GM19023 (cell line): Measurements from ENCODE around the gene ANAPC5.

Source experiments
- ATAC-seq: cut with Tn5 transposase; IDR thresholded peaks from one replicate; pipeline ENCODE4 v1.9.1; 2021; ENCODE audit warnings: mild to moderate bottlenecking, moderate library complexity; ENCODE audit not compliant: unreplicated experiment

Gene ANAPC5

DNA sequence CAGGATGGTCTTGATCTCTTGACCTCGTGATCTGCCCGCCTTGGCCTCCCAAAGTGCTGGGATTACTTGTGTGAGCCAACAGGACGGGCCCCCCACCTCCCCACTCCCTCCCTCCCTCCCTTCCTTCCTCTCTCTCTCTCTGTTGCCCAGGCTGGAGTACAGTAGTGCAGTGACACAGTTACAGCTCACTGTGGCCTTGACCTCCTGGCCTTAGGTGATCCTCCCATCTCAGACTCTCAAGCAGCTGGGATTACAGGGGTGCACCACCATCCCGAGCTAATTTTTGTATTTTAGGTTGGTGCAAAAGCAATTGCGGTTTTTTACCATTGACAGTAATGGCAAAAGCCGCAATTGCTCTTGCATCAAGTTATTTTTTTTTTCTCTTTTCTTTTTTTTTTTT is 19.2 kb upstream of the ANAPC5 start:
- no peak for ATAC-seq

DNA sequence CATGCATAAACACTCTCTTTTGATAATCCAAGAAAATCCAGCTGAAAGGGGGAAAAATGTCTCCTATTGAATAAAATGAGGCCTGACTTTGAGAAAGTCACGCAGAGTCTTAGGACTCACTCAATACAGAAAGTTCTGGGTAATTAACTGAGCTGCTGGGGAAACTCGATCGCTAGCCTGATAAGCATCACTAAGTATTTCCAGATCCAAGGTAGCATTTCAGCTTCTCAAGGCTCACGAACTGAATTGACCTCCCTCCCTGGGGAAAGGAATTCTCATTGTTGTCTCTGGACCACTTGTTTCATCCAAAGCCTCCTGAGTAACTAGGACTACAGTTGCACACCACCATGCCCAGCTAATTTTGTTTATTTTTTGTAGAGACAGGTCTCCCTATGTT is 13.8 kb upstream of the ANAPC5 start:
- ATAC-seq, result no peak

DNA sequence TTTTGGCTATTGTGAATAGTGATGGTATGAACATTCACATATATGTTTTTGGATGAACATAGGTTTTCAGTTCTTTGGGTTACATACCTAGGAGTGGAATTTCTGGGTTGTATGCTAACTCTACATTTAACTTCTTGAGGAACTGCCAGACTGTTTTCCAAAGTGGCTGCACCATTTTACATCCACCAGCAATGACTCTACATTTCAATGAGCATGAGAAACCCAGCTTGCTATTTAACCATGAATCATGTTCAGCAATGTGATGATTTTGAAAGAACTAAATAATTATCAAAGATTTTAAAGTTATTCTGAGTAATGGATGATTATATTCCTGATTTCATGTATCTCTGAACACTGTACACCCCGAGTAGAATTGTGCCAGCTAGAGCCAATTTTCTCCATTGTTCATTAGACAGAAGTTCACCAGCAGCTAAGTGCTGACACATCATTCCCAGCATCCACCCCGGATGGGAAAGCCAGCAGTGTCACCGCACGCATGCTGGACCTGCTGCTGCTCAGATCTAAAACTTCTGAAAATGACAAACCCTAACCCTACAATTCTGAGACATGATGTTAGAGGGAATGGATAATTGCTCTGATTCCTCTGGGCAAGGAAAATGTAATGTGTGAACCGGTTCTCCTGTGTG is 13.3 kb upstream of the ANAPC5 start:
- ATAC-seq, result no peak

DNA sequence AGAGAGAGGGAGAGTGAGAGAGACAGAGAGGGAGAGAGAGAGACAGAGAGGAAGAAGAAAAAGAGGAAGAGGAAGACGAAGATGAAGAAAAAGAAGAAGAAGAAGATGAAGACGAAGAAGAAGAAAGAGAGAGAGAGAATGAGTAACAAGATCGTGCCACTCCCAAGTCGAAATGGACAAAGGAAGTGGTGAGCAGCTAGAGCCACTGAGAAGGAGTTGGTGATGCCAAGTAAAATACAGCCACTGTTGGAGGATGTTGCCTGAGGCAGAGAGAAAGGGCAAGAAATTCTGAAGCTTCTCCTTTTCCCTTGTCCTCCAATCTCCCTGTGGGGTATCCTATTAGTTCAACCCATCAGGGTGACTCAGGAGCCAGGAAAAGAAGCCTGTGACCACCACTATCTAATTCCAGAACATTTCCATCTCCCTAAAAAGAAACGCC is 12.5 kb upstream of the ANAPC5 start:
- no peak for ATAC-seq

DNA sequence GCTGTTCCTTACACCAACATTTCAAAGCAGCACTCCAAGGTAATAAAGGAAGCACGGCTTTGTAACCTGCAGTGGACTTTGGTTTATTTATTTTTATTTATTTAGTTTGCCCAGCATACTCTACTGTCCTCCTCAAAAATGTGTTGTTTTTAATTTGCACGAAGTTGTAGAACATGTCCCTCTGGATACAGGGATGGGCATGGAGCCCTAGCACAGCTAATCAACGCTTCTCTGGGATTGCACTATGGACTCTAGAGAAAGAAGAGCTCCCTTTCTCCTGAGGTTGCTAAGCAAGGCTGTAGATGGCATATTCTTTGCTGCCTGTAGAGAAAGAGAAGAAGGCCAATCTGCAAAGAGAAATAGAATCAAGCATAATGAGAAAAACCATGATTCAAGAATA is 5.9 kb upstream of the ANAPC5 start:
- ATAC-seq, result no peak

DNA sequence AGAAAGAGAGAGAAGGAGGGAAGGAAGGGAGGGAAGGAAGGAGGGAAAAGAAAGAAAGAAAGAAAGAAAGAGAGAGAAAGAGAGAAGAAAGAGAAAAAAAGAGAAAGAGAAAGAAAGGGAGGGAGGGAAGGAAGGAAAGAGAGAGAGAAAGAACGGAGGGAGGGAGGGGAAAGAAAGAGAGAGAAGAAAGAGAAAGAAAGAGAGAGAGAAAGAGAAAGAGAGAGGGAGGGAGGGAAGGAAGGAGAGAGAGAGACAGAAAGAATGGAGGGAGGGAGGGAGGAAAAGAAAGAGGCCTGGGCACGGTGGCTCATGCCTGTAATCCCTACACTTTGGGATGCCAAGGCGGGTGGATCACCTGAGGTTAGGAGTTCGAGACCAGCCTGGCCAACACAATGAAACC is 5.1 kb upstream of the ANAPC5 start:
- ATAC-seq, result no peak

DNA sequence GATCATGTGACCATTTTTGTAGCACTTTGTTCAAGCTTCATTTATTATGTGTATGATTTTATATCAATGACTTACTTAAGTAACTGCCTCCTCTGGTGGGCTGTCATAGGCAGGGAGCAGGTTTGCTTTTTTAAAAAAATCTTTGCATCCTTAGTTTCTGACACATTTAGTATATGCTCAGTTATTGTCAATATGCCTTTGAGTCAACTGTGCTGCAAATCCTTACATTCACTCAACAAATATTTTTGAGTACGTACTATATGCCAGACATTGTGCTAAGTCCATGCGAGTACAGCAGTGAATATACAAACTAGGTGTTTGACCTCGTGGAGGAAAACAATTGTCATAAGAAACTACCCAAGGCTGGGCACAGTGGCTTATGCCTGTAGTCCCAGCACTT is 4.4 kb upstream of the ANAPC5 start:
- no peak for ATAC-seq

DNA sequence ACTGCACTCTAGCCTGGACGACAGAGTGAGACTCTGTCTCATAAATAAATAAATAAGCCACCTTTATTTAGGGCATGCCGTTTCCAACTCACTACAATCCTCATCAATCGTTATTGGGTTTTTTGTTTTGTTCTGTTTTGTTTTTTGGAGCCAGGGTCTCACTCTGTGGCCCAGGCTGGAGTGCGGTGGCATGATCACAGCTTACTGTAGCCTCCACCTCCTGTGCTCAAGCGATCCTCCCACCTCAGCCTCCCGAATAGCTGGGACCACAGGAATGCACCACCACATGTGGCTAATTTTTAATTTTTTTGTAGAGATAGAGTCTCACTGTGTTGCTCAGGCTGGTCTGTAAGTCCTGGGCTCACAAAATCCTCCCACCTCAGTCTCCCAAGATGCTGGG is 3.6 kb upstream of the ANAPC5 start:
- no peak for ATAC-seq

DNA sequence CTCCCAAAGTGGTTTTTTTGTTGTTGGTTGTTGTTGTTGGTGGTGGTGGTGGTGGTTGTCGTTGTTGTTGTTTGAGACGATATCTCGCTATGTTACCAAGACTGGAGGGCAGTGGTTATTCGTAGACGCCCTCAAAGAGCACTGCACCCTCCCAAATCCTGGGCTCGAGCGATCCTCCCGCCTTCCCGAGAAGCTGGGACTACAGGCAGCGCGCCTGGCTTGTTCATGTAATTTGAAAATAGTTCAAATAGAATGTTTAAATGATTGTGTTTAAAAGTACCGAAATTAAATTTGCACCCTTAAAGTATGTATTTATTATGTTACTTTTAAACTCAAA is 439 bp upstream of the ANAPC5 start:
- peak; percentile 22 for ATAC-seq

DNA sequence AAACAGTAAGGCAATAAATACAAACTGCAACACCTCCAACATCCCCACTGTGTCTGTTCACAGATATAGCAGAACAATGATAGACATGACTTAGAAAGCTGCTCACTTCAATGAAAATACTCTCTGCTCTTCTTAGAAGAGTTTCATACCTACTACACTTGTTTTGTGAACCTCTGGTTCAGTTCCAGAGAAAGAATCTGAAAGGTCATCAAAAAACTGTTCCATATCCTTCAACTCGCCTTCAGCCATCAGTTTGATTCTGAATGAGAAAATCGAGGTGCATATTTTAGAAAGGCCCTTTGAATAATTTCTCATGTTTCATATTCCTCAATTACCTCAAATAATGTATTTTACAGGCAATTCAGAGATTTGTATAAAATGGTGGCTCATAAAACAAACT is 5.5 kb downstream of the ANAPC5 start:
- ATAC-seq, result no peak

DNA sequence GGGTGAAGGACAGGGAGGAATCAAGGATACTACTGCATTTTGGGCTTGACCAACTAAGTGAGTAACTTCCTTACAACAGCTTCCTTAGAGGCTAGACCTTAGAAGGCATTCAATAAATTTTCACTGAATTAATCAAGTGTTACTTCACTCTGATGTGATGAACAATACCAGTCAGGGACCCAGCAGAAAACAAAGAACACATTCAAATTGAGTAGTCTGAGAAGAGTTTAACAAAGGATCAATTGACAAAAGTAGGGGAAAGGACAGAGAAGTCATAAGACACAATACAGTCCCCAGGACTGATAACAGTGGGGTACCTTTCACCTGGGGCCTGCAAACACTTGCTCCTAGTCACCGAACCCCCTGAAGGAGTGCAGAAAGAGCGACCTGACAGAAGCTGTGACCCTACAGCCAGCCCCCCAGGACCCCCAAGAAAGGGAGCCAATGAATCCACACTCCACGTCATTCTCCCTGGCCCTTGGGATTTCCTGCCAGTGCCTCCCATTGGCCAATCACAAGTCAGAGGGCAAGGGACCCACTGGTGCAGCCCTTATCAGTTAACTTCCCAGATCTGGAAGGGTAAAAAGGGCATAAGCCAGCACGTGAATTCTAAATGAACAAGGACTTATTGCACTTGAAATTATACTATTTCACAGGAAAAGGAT is 6.9 kb downstream of the ANAPC5 start:
- ATAC-seq, result no peak

DNA sequence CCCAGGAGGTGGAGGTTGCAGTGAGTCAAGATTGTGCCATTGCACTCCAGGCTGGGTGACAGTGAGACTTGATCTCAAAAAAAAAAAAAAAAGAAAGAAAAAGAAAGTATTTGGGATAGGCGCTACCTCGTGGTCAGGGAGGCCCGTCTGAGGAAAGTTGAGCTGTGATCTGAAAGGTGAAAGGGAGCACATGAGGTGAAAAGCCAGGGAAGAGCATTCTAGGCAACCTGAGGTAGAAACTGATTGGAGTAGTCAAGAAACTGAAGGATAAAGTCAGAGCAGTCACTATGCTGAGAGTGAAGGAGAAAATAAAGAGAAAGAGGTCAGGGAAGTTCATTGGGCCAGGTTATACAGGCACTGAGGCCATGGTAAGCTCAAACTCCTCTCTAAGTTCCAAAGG is 7.7 kb downstream of the ANAPC5 start:
- no peak for ATAC-seq

DNA sequence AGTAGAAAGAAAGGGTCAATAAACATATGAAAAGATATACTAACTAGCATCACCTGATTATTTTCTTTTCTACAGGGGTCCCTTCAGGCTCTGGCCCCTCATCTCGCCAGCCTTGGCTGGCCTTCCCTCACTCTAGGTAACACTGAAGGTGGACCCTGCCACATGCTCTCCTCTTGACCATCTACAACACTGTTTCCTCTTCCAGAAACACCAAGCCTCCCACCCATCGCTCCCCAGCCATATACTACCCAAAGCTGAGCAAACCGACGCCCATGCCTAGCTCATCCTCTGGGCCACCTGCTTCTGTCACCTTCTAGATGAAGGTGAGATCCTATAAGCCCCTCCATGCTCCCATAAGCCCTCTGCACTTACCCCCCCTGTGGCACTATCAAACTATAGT is 14.8 kb downstream of the ANAPC5 start:
- no peak for ATAC-seq

DNA sequence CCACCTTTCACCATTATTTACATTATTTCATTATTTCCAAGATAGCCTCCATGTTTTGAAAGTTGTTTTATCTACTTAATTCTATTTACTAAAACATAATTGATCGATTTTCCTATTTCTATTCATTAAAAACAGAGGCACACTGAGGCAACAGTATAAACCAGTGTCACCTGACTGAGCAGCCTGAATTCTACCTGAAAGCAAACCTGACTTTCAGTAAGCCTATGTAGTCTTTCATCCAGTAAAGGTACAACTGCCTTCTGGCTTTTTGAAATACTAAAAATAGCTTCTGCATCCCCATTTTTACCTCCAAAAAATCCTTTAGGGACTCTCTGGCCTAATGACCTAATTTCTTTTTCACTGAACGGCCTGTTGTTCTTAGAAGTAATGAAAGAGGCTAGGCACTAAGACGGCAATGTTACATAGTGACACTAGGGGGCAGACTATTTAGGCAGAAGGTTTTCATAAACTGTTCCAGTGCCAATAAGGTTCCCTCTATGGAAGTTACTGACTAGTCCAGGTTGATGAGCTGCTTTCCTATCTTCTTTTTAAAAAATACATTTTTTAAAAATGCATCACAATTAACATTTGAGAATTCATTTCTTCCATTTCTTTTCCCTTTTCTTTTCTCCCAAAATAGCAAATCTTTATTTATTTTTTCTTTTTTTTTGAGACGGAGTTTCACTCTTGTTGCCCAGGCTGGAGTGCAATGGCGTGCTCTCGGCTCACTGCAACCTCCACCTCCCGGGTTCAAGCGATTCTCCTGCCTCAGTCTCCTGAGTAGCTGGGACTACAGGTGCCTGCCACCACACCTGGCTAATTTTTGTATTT is 17.5 kb downstream of the ANAPC5 start:
- no peak for ATAC-seq

DNA sequence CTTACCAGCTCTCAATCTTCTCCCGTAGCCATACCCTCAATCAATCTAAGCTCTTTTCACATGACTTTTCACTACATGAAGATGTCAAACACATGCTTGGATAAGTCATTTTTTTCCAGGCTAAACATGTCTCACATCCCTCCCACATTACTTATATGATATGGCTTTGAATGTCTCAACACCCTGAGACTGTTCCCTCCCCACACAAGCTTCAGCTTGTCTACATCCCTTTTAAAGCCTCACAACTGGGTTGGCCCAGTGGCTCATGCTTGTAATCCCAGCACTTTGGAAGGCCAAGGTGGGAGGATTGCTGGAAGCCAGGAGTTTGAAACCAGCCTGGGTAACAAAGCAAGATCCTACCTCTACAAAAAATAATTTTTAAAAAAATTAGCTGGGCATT is 18.5 kb downstream of the ANAPC5 start:
- no peak for ATAC-seq

DNA sequence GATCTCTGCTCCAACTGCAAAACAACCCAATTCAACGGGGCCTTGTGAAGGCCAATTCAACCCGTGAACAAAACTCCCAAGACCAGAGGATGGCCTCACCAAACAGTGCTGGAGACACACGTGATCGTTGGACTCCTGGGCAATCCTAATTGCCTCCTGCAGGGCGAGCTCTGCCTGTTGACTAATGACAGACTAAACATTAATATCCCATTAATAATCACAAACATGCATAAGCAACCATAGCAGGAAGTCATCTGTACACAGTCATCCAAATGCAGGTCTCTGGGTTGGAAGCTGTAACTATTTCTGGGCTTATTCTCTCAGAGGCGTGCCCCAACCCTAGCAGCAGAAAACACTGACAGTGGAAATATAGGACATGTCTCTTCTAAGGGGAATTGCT is 21.0 kb downstream of the ANAPC5 start:
- ATAC-seq, result no peak

DNA sequence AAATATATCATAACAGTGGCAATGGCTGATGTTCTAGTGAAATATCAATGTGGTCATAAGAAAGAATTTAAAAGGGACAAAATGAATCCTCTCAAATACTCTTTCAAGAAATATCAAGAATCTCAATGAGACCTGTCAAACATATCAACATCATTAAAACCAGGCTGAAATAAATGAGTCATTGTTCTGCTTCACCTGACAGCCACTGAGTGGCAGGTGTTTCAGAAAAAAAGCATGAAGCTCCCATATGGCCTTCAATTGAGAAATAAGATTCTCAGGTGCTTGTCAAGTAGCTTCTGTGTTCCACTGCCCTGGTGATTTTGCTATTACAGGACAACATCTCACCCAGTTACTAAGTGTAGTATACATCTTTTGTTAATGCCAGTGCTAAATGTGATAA is 21.5 kb downstream of the ANAPC5 start:
- ATAC-seq, result no peak

DNA sequence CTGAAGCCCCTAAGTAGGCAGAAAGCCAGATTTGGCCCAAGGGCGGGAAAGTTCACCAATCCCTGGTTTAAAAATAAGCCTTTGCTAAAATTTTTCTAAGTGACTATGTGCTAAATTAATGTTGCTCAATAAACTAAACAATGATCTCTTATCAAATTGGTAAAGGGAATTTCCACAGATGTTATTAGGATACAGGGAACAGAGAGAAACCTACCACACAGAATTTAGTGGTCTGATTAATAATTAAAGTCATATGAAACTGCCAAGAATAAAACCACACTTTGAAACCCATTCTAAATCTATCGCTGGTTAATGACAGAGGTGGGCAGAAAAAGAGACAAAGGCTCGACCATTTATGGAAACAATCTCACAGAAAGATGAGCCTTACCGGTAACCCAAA is 22.0 kb downstream of the ANAPC5 start:
- no peak for ATAC-seq

DNA sequence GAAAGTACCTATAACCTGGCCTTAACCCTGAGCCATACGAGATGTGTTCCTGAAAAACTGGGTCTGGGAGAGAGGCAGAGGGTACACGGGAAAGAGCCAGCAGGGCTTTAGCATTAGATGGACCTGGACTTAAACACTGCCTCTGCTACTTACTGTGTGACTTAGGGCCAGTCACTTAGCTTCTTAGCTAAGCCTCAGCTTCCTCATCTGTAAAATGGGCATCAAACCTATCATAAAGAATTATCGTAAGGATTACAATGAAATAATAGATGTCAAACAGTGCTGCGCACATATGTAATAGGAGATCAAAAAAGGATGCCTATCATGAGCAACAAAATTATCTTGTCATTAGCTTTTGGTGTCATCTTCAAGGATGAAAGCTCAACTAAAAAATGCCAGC is 23.6 kb downstream of the ANAPC5 start:
- no peak for ATAC-seq

DNA sequence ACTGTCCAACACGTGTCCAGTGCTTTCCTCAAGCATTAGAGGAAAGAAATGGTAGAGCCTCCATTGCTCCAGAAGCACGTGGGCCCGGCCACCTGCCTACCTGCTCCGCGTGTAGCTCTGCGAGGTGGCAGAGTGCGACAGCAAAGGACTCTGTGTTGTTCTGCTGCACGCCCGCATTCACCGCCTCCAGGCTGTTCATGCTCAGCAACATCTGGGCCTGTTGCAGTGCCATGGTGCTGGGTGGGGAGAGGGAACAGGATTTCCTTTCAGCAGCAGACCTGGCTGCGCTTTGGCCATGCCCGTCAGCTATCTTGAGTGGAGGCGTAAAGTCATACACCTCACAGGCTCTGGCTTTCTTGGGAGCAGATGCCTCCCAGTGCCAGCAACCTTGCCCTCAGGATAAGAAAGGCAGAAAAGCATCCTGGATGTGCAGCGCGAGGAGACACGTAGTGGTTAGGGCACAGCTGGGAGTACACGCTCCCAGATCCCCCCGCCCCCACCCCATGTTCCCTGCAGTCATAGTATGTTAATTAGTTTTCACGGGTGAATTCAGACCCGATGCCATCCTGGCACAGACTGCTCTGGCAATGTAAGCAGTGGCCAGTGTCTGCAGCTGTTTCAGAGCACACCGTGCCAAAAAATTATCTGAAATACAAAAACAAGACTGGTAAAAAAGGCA is 25.1 kb downstream of the ANAPC5 start:
- ATAC-seq, result no peak

DNA sequence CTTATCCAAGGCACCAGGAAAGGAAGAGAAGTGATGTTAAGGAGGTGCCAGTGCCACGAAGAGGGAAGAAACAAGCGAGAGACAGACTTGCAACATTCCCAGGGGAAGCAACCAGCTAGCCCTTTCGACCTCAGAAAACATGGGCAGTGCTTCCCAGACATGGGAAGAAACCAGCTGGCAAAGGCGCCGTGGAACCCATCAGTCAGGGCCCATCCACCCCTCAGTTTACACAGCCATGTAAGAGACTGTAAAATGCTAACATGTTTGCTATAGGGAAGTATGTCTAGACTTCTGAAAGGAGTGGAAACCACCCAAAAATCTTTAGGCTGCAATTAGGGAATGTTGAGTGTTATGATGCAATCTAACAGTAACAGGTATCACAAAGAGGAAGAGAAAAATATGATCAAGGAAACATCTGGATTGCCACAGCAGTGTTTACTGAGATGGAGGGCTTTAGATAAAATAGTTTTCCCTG is 26.3 kb downstream of the ANAPC5 start:
- ATAC-seq, result no peak

DNA sequence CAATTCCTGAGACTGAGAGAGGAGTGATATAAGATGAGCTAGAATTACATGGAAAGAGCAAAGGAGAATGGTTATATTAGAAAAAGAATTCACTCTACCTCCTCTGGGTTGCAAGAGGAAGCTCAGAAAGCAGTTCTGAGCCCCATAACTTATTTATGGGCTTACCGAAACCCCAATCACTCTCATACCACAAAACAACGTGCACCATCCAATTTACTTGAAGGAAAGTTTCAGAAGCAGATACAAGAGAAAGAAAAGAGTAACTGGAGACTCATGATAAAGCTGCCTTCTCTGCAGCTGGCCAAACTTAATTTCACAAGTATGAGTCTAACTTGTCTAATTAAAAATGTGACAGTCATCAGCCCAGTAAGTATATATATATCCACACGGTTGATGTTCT is 28.3 kb downstream of the ANAPC5 start:
- no peak for ATAC-seq
